GM12874 (cell line): ENCODE data around the gene PCDHB9.
"Not testable (repeated sequence)": the region's sequence is repeated elsewhere in the genome, so short reads cannot be mapped to it uniquely, and the experiment has no call there.

Experiments
- CTCF ChIP-seq: IDR thresholded peaks from 2 replicates; pipeline ENCODE4 v1.5.1; 2011; ENCODE audit warnings: low read depth, mild to moderate bottlenecking, control low read depth, low read length, moderate library complexity; ENCODE audit not compliant: insufficient read depth

PCDHB9 gene

GRCh38 chr5:141175933-141176332, 11.0 kb upstream of the PCDHB9 start:
- no peak for TF ChIP-seq CTCF

DNA sequence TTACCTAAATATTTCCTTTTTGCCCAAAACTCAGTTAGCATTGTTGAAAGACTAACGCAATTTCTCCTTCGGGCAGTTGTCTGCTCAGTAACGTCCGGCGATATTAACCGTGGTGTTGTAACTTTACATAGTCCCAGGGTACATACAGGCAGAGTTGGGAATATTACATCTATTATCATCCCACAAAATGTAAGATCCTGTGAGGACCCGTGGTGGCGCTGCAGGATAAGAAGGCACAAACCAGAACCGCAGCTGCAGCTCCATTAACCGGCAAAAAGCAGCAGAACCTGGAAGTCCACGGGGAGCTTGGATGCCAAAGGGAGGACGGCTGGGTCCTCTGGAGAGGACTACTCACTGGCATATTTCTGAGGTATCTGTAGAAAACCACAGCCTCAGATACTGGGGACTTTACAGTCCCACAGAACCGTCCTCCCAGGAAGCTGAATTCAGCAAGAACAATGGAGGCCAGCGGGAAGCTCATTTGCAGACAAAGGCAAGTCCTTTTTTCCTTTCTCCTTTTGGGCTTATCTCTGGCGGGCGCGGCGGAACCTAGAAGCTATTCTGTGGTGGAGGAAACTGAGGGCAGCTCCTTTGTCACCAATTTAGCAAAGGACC, 9.3 kb upstream of the PCDHB9 start, which contains the start of gene PCDHB8:
Gene PCDHB8, plus strand, starts transcription at position 214 of the 615 bp plus-strand sequence. Its CDS starts 245 bp downstream, at position 459.
- not testable (repeated sequence) for TF ChIP-seq CTCF

DNA sequence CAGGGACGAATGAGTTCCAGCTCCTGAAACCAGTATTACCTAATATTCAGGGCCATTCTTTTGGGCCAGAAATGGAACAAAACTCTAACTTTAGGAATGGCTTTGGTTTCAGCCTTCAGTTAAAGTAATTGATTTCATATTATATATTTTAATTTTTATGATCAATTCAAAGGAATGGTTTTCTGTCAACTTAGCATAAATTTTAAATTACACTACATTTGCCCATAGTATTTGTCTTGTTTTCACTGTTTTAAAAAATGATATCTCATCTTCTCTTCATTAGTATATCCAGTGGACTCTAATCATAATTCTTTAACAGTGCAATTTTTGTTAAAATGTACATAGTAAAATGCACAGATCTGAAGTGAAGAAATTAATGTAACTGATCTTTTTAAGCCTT, 6.6 kb upstream of the PCDHB9 start:
- no peak for TF ChIP-seq CTCF

DNA sequence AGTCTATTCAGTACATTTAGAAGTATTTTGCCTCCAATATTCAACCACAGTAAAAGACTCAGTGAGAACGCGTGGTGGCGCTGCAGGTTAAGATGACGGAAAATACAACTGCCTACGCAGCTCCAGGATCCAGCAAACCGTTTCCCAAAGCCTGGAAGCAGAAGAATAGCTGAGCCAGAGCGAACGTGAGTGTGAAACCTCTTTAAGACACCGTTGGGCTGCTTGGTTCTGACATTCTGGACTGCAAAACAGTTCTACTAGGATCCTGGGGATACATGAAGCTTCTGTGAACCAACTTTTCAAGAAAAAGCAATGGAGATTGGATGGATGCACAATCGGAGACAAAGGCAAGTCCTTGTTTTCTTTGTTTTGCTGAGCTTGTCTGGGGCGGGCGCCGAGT, 4.7 kb upstream of the PCDHB9 start, which contains the start of gene PCDHB16:
Gene PCDHB16, plus strand, starts transcription at position 140 of the 400 bp plus-strand sequence. Its CDS starts 173 bp downstream, at position 313.
- no peak; the same call in 1 of the 2 replicates for TF ChIP-seq CTCF

DNA sequence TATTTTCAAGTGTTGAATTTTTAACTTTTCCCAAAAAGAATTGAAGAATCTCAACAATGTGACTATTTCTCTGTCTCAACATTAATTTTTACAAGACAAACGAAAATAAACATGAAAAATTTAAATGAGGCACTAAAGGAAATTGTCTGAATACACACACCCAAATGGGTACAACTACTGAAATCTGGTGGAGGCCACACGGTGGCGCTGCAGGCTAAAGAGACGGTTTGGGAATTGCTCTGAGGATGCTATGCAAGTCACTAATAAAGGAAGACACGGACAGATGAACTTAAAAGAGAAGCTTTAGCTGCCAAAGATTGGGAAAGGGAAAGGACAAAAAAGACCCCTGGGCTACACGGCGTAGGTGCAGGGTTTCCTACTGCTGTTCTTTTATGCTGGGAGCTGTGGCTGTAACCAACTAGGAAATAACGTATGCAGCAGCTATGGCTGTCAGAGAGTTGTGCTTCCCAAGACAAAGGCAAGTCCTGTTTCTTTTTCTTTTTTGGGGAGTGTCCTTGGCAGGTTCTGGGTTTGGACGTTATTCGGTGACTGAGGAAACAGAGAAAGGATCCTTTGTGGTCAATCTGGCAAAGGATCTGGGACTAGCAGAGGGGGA, 5.3 kb downstream of the PCDHB9 start, which contains the start of gene PCDHB10:
Gene PCDHB10, plus strand, starts transcription at position 244 of the 616 bp plus-strand sequence. Its CDS starts 200 bp downstream, at position 444.
- no peak for TF ChIP-seq CTCF

DNA sequence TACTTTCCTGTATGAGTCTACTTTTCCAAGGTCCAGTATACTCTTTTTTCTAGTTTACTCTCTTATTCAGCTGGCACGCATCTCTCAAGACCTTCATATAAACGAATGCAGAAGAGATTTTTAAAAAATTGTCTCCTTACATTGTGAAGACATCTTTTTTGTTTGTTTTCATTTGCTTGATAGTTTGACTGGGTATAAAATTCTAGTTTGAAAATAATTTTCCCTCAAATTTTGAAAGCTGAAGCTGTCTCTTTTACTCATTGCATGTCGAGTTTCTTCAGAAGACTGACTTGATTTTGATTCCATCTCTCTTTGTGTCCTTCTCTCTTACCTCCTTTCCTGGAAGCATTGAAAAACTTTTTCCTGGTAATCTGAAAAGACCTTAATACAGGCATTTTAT, 9.4 kb downstream of the PCDHB9 start:
- TF ChIP-seq CTCF = no peak

- TF ChIP-seq CTCF = no peak
These were observed 12.6 kb downstream of the PCDHB9 start, which contains the start of gene PCDHB11 for GRCh38 chr5:141199359-141200235. Gene PCDHB11 (plus strand): TSS chr5:141199627. CDS start chr5:141199775, 148 bp downstream.
